Myocyte (in vitro differentiated cells): ENCODE data around the gene KRTAP10-9. TPM values are rescaled to one million over a fixed set of nuclear protein-coding genes. Genes with fewer than 3 reads are reported as not detected.
"Not testable (repeated sequence)": the region's sequence is repeated elsewhere in the genome, so short reads cannot be mapped to it uniquely, and the experiment has no call there.

Experiments used
- DNase-seq: peaks from one replicate; pipeline ENCODE4 v3.0.0-alpha.2; 2012; ENCODE audit warnings: low read depth
- polyA plus RNA-seq: library from polyadenylated mRNA; unstranded; fragments of >200 nt; gene quantifications from one replicate; pipeline ENCODE4 v1.2.1, GENCODE V29; 2012; ENCODE audit warnings: missing spikeins
- total RNA-seq: library from RNA; depleted of rRNA; stranded (reverse); fragments of >200 nt; gene quantifications from 2 replicates; pipeline ENCODE4 v1.2.3, GENCODE V29; 2014

The KRTAP10-9 gene
- total RNA-seq = not detected in 2 replicates
- not detected for polyA plus RNA-seq

- DNase-seq = no peak
Measured at GRCh38 chr21:44626673-44627143, at the start of gene KRTAP10-9. KRTAP10-9 (plus strand) TSS chr21:44627093; CDS start chr21:44627172, 79 bp downstream.

- DNase-seq = no peak
Measured at GRCh38 chr21:44578371-44579055, 48.4 kb upstream of the KRTAP10-9 start.

- no peak for DNase-seq
Measured at GRCh38 chr21:44579056-44579832, 47.6 kb upstream of the KRTAP10-9 start.

GRCh38 chr21:44579833-44580144 is 47.1 kb upstream of the KRTAP10-9 start:
- no peak for DNase-seq

- DNase-seq = not testable (repeated sequence)
Measured at GRCh38 chr21:44580231-44580821, 46.6 kb upstream of the KRTAP10-9 start, which contains the start of gene KRTAP10-5. KRTAP10-5 (minus strand) TSS chr21:44580604; CDS start chr21:44580578, 26 bp downstream.

- no peak for DNase-seq
Measured at GRCh38 chr21:44581158-44581557, 45.7 kb upstream of the KRTAP10-9 start.

GRCh38 chr21:44582055-44582454 is 44.8 kb upstream of the KRTAP10-9 start:
- DNase-seq = no peak

GRCh38 chr21:44583089-44583799 is 43.6 kb upstream of the KRTAP10-9 start:
- no peak for DNase-seq

GRCh38 chr21:44583800-44584147 is 43.1 kb upstream of the KRTAP10-9 start:
- DNase-seq = no peak

- DNase-seq = no peak
Measured at GRCh38 chr21:44585892-44586291, 41.0 kb upstream of the KRTAP10-9 start.

GRCh38 chr21:44589094-44589493 is 37.8 kb upstream of the KRTAP10-9 start:
- no peak for DNase-seq

GRCh38 chr21:44589586-44590305 is 37.1 kb upstream of the KRTAP10-9 start:
- DNase-seq = no peak

GRCh38 chr21:44590311-44590721 is 36.6 kb upstream of the KRTAP10-9 start:
- DNase-seq = no peak

GRCh38 chr21:44590897-44591800 is 35.7 kb upstream of the KRTAP10-9 start:
- peak; percentile 10 for DNase-seq

- DNase-seq = not testable (repeated sequence)
Measured at GRCh38 chr21:44591801-44592130, 35.1 kb upstream of the KRTAP10-9 start.

GRCh38 chr21:44592446-44593311 is 34.2 kb upstream of the KRTAP10-9 start, which contains the start of gene KRTAP10-6:
KRTAP10-6 (minus strand) TSS chr21:44592505; CDS start chr21:44592484, 21 bp downstream.
- no peak for DNase-seq

- DNase-seq = peak; percentile 89
Measured at GRCh38 chr21:44593598-44594405, 33.1 kb upstream of the KRTAP10-9 start.

GRCh38 chr21:44594406-44594916 is 32.4 kb upstream of the KRTAP10-9 start:
- no peak for DNase-seq
